HEK293T (cell line): Measurements from ENCODE around the gene MYBPC2.

Experiments used
- CTCF ChIA-PET: fragments of 350-600 bp; formaldehyde crosslinking; extraction: SDS; loops from one replicate; lab custom pipeline; 2021; ENCODE audit warnings: antibody characterized with exemption, inconsistent platforms; lab: Yijun Ruan, JAX
- POLR2A ChIA-PET: fragments of 350-600 bp; formaldehyde crosslinking; extraction: SDS; loops from one replicate; lab custom pipeline; 2020; ENCODE audit warnings: antibody characterized with exemption, inconsistent platforms; lab: Yijun Ruan, JAX
- DNase-seq: peaks from one replicate; pipeline ENCODE4 v3.0.0; 2012; ENCODE audit warnings: mixed read lengths; ENCODE audit errors: extremely low spot score
- ARNT ChIP-seq: fragments of 450-650 bp; IDR thresholded peaks from 2 replicates; pipeline ENCODE4 v1.6.1; 2017; ENCODE audit warnings: mild to moderate bottlenecking
- CTBP1 ChIP-seq: fragments of 450-650 bp; IDR thresholded peaks from 2 replicates; pipeline ENCODE4 v1.6.1; 2016; ENCODE audit warnings: borderline replicate concordance
- ELF4 ChIP-seq: fragments of 450-650 bp; IDR thresholded peaks from 2 replicates; pipeline ENCODE4 v1.6.1; 2017; ENCODE audit warnings: antibody characterized with exemption
- FOXA1 ChIP-seq: fragments of 450-650 bp; IDR thresholded peaks from 2 replicates; pipeline ENCODE4 v1.6.1; 2016; ENCODE audit warnings: mild to moderate bottlenecking
- FOXK2 ChIP-seq: fragments of 450-650 bp; IDR thresholded peaks from 2 replicates; pipeline ENCODE4 v1.6.1; 2016; ENCODE audit warnings: mild to moderate bottlenecking
- FOXM1 ChIP-seq: fragments of 450-650 bp; IDR thresholded peaks from 2 replicates; pipeline ENCODE4 v1.6.1; 2017; ENCODE audit warnings: mild to moderate bottlenecking, borderline replicate concordance
- HDGF ChIP-seq: fragments of 450-650 bp; IDR thresholded peaks from 2 replicates; pipeline ENCODE4 v1.6.1; 2017; ENCODE audit warnings: antibody characterized with exemption, borderline replicate concordance
- L3MBTL2 ChIP-seq: fragments of 450-650 bp; conservative IDR thresholded peaks from 2 replicates; pipeline ENCODE4 v1.6.1; 2016; ENCODE audit warnings: mild to moderate bottlenecking
- LEF1 ChIP-seq: fragments of 450-650 bp; IDR thresholded peaks from 2 replicates; pipeline ENCODE4 v1.6.1; 2017; ENCODE audit warnings: mild to moderate bottlenecking, borderline replicate concordance
- NFRKB ChIP-seq: fragments of 450-650 bp; IDR thresholded peaks from 2 replicates; pipeline ENCODE4 v1.6.1; 2016; ENCODE audit warnings: mild to moderate bottlenecking, moderate library complexity
- PKNOX1 ChIP-seq: fragments of 450-650 bp; IDR thresholded peaks from 2 replicates; pipeline ENCODE4 v1.6.1; 2016
- SUZ12 ChIP-seq: fragments of 450-650 bp; IDR thresholded peaks from 2 replicates; pipeline ENCODE4 v1.6.1; 2016; ENCODE audit warnings: mild to moderate bottlenecking
- TARDBP ChIP-seq: fragments of 450-650 bp; IDR thresholded peaks from 2 replicates; pipeline ENCODE4 v1.6.1; 2016
- ZNF384 ChIP-seq: fragments of 450-650 bp; IDR thresholded peaks from 2 replicates; pipeline ENCODE4 v1.6.1; 2016

MYBPC2 gene

GRCh38 chr19:50430888-50431342 lies 1.8 kb upstream of the MYBPC2 start:
- DNase-seq = no peak
- TF ChIP-seq PKNOX1 (no peak), FOXM1 (no peak), NFRKB (no peak), SUZ12 (no peak), ELF4 (no peak), ZNF384 (no peak), FOXK2 (no peak)
- POLR2A ChIA-PET = interaction anchor here (0.8 kb wide), 1 partner anchor 61 kb away, joined by 3 read pairs; no protein-coding TSS in a partner anchor
- CTCF ChIA-PET = no interaction called here

DNA sequence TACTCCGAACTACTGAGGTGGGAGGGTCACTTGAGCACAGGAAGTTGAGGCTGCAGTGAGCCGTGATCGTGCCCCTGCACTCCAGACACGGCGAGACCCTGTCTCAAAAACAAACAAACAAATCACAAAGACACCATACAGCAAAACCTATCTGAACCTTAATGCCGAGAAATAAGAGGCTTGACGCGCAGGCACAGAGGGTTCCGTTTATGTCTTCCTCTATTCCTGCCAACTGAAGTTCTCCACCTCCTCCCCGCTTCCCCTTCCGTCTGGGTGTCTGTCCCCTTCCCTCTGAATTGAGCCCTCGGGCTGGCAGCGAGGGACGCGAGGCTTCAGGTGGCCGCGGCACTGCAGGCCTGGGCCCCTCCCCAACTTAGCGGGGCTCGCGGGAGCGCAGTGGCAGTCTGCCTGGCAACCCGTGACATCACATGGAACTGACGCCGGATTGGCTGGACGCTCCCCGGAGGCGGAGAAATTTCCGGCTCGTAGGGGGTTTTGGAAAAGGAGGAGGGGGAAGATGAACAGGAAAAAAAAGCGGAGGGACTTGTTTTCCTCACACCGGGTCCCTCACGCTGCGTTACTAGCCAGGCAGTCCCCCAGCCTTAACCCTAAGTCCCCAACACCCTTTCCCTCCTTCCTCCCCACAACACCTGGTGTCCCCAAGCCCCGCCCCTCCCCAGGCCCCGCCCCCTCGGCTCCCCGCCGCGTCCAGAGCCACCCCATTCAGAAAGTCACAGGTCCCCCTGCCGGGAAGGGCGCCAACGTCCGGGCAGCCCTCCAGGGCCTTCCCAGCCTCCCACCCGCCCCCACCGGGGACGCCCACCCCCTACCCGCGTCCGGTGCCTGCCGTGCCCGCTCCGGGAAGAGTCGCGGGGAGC lies 1.1 kb upstream of the MYBPC2 start:
- ChIA-PET CTCF (no interaction called here), POLR2A (interaction anchor here (0.8 to 1.1 kb wide), 2 partner anchors 56 to 61 kb away, joined by 3 to 4 read pairs; partner anchors contain the start of gene NR1H2)
- DNase-seq = peak; percentile 95
- TF ChIP-seq PKNOX1 (no peak), FOXA1 (no peak), L3MBTL2 (peak; percentile 57; the same call in 1 of the 2 replicates)

DNA sequence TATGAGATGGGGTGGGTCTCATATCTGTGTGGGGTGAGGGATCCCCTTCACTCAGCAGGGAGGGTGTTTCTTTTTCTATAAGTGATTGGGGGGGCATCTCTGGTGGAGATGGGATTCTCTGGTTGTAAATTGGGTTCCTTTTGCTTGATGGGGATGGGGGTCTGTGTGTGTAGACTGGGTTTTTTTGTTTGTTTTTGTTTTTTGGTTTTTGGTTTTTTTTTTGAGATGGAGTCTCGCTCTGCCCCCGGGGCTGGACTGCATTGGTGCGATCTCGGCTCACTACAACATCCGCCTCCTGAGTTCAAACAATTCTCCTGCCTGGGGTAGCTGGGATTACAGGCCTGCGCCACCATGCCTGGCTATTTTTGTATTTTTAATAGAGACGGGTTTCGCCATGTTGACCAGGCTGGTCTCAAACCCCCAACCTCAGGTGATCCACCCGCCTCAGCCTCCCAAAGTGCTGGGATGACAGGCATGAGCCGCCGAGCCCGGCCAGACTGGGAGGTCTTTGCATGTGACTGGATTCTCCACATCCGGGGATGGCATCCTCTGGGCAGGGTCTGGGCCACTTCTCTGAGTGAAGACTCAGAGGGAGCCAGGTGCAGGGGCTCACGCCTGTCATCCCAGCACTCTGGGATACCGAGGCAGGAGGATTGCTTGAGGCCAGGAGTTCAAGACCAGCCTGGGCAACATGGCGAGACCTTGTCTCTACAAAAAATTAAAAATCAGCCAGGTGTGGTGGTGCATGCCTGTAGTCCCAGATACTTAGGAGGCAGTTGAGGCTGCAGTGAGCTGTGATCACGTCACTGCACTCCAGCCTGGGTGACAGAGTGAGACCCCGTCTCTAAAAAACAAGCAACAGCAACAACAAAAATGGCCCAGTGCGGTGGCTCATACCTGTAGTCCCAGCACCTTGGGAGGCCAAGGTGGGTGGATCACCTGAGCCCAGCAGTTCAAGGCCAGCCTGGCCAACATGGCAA lies 799 bp downstream of the MYBPC2 start:
- CTCF ChIA-PET = no interaction called here

DNA sequence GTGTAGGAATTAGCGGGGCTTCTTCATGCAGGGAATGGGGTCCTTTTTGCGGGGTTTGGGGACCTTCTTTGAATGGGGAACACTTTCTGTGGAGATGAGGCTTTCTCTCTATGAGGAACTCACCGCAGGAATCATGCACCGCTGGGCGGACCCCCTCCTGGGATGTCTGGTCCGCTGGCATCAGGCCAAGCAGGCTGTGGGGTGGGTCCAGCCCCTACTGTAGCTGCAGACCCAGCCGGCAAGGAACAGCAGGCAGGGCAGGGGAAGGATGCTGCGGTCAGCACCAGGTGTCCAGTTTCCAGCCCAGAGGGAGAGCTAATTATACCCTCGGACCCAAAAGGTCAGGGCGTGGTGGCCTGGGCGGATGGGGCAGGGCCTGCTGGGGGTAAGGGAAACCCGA lies 1.8 kb downstream of the MYBPC2 start:
- DNase-seq = no peak
- POLR2A ChIA-PET = no interaction called here
- CTCF ChIA-PET = no interaction called here

More for the DNA sequence above, 799 bp downstream of the MYBPC2 start:
- POLR2A ChIA-PET = no interaction called here
- no peak for TF ChIP-seq CTBP1
- no peak for TF ChIP-seq NFRKB
- TF ChIP-seq ARNT = no peak
- no peak for TF ChIP-seq TARDBP
- no peak for TF ChIP-seq L3MBTL2
- TF ChIP-seq SUZ12 = no peak
- no peak for TF ChIP-seq LEF1
- TF ChIP-seq HDGF = no peak
- no peak for DNase-seq

DNA sequence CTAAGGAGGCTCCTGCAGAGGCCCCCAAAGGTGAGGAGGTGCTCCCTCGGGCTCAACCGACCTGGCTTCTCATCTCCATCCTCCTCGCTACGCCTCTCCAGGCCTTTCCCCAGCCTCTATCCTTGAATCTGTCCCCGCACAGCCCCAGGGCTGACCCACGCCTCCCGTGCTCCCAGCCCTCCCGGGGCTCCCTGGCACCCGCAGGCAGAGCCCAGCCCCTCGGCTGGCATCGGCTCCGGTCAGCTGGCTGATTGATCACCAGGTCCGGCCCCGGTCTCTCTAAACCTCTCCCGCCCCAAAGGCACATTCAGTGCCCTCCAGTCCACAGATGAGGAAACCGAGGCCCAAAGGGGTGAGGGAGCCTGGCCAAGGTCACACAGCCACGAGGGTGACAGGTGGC lies 2.5 kb downstream of the MYBPC2 start:
- no peak for DNase-seq
- TF ChIP-seq ARNT (no peak), ELF4 (no peak), FOXM1 (no peak), PKNOX1 (no peak), HDGF (no peak)
- POLR2A ChIA-PET = no interaction called here
- CTCF ChIA-PET = no interaction called here

More for the DNA sequence above, 1.8 kb downstream of the MYBPC2 start:
- TF ChIP-seq NFRKB (no peak), SUZ12 (no peak)

GRCh38 chr19:50435627-50436026 lies 2.9 kb downstream of the MYBPC2 start:
- POLR2A ChIA-PET = interaction anchor here (1.0 kb wide), 1 partner anchor 60 kb away, joined by 4 read pairs; the partner anchor contains the start of gene NR1H2
- TF ChIP-seq FOXK2 (no peak), ZNF384 (no peak), PKNOX1 (no peak)
- DNase-seq = no peak
- CTCF ChIA-PET = no interaction called here
